Measurements from ENCODE around the gene KIRREL3.

- TF ChIP-seq POLR2A (IDR thresholded peaks at IDR 0.05; ENCODE audit: low read length) (no peak), RAD21 (conservative IDR thresholded peaks at IDR 0.05 in 1 of 2, IDR thresholded peaks at IDR 0.05 in 1 of 2) (no peak), CTCF (IDR thresholded peaks at IDR 0.05) (no peak), HES2 (IDR thresholded peaks at IDR 0.05) (no peak), KDM5A (IDR thresholded peaks at IDR 0.05) (no peak), ESRRA (IDR thresholded peaks at IDR 0.05; ENCODE audit: borderline replicate concordance, low read length) (no peak), RCOR1 (IDR thresholded peaks at IDR 0.05; ENCODE audit: low read depth, low read length) (no peak), MAZ (IDR thresholded peaks at IDR 0.05; ENCODE audit: borderline replicate concordance, low read depth, low read length) (no peak), POLR2AphosphoS2 (conservative IDR thresholded peaks at IDR 0.05; ENCODE audit: low read length) (no peak), E2F6 (IDR thresholded peaks at IDR 0.05; ENCODE audit: borderline replicate concordance, low read depth) (no peak)
Observed at GRCh38 chr11:126390272-126390867, 610.2 kb downstream of the KIRREL3 start.

Measured in A549 (cell line).